ENCODE results near the gene HAUS1. TPM values are rescaled to one million over a fixed set of nuclear protein-coding genes. Genes with fewer than 3 reads are reported as not detected.

HAUS1 gene
- polyA plus RNA-seq, 3 donors = 12.1 to 50.4 (median 34.6) TPM

DNA sequence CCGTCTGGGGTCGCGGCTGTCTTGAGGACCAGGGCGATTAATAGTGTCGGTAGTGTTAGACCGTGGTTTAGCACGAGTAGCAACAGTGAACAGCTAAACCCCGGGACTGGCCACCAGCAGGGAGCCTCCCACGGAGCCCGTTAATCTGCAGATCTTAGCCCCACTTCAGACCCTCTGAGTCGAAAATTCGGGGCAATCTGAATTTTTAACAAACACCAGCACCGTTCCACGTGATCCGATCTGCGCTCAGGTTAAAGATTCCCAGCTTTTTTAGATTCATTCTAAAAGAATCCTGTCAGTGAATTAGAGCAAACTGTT lies 5.6 kb upstream of the HAUS1 start:
- Histone ChIP-seq H3K36me3 (replicated peaks in 1 of 2; ENCODE audit: control insufficient read depth in 1 of 2, insufficient read depth in 2 of 2, low read length in 2 of 2) (peaks cover 9 to 19% of the 10 kb centered on the region in 2 donors), H3K4me1 (ENCODE audit: control insufficient read depth in 1 of 2, insufficient read depth in 2 of 2, low read length in 2 of 2) (peaks cover 18 to 25% of the 10 kb centered on the region in 2 donors), H3K4me2 (replicated peaks; ENCODE audit: extremely low read depth, low read length, poor library complexity, severe bottlenecking) (peak overlapping the region; percentile 98), H3K27ac (ENCODE audit: low read depth in 1 of 2, low read length in 2 of 2) (peak overlapping the region; percentile 76 to 98), H3K79me2 (ENCODE audit: insufficient read depth, low read length) (peaks cover 53% of the 10 kb centered on the region), H3K9ac (ENCODE audit: insufficient read depth, low read length, poor library complexity, severe bottlenecking) (peak overlapping the region; percentile 92), H4K20me1 (ENCODE audit: insufficient read depth, low read length) (peaks cover 19% of the 10 kb centered on the region), H2AFZ (ENCODE audit: insufficient read depth, low read depth, low read length, poor library complexity, severe bottlenecking) (peak overlapping the region; percentile 99), H3K27me3 (ENCODE audit: control insufficient read depth in 2 of 2, insufficient read depth in 2 of 2, low read length in 2 of 2) (no peaks in the 10 kb centered on the region), H3K9me3 (replicated peaks in 1 of 2; ENCODE audit: control insufficient read depth in 1 of 2, insufficient read depth in 1 of 2, low read length in 2 of 2) (no peaks in the 10 kb centered on the region), H3K4me3 (replicated peaks in 1 of 3; ENCODE audit: low read depth in 2 of 3, low read length in 3 of 3) (peak overlapping the region; percentile 75 to 99 (median 80))
- Mint-ChIP-seq H3K27me3 (ENCODE audit: low read depth in 3 of 3) (no peaks in the 10 kb centered on the region), H3K4me1 (peaks cover 21% of the 10 kb centered on the region), H3K36me3 (peaks cover 7 to 19% of the 10 kb centered on the region in 2 donors), H3K4me3 (peak overlapping the region; percentile 90 to 95), H3K9me3 (peaks cover 0 to 2% (median 0%) of the 10 kb centered on the region in 7 donors), H3K27ac (peak overlapping the region; percentile 82 to 98 (median 97))
- no peak for DNase-seq
- WGBS (ENCODE audit: insufficient coverage) = 35% methylated on average over 10 of the region's 16 CpGs
- TF ChIP-seq, protein P1, sequence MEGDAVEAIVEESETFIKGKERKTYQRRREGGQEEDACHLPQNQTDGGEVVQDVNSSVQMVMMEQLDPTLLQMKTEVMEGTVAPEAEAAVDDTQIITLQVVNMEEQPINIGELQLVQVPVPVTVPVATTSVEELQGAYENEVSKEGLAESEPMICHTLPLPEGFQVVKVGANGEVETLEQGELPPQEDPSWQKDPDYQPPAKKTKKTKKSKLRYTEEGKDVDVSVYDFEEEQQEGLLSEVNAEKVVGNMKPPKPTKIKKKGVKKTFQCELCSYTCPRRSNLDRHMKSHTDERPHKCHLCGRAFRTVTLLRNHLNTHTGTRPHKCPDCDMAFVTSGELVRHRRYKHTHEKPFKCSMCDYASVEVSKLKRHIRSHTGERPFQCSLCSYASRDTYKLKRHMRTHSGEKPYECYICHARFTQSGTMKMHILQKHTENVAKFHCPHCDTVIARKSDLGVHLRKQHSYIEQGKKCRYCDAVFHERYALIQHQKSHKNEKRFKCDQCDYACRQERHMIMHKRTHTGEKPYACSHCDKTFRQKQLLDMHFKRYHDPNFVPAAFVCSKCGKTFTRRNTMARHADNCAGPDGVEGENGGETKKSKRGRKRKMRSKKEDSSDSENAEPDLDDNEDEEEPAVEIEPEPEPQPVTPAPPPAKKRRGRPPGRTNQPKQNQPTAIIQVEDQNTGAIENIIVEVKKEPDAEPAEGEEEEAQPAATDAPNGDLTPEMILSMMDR (IDR thresholded peaks at IDR 0.05) = no peak
- intact Hi-C loops (cut with micrococcal nuclease) = no loop called here

DNA sequence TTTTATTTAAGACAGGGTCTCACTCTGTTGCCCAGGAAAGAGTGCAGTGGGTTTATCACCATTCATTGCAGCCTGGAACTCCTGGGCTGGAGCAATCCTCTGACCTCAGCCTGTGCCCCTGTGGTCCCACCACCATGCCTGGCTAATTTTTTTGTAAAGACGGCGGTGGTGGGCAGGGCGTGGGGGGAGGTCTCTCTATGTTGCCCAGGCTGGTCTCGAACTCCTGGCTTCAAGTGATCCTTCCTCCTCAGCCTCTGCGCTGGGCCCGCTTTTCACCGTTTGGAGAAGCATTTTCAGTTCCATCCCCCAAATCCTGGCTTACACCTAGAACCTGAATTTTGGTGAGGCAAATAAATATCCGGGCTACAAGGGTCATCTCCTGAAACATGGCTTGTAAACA lies 4.7 kb upstream of the HAUS1 start:
- peaks cover 18 to 31% of the 10 kb centered on the region in 2 donors for H3K4me1 ChIP-seq (ENCODE audit: control insufficient read depth in 1 of 2, insufficient read depth in 2 of 2, low read length in 2 of 2)
- Mint-ChIP-seq H3K27me3 (ENCODE audit: low read depth in 3 of 3) (no peaks in the 10 kb centered on the region), H3K4me3 (no peak overlapping the region), H3K4me1 (peaks cover 23% of the 10 kb centered on the region), H3K9me3 (peaks cover 0 to 2% (median 0%) of the 10 kb centered on the region in 7 donors), H3K27ac (no peak overlapping the region), H3K36me3 (peaks cover 4 to 10% of the 10 kb centered on the region in 2 donors)
- peaks cover 10% of the 10 kb centered on the region for H4K20me1 ChIP-seq (ENCODE audit: insufficient read depth, low read length)
- no peak overlapping the region for H3K9ac ChIP-seq (ENCODE audit: insufficient read depth, low read length, poor library complexity, severe bottlenecking)
- H3K27me3 ChIP-seq (ENCODE audit: control insufficient read depth in 2 of 2, insufficient read depth in 2 of 2, low read length in 2 of 2) = no peaks in the 10 kb centered on the region
- H3K4me3 ChIP-seq (replicated peaks in 1 of 3; ENCODE audit: low read depth in 2 of 3, low read length in 3 of 3) = no peak overlapping the region
- TF ChIP-seq, protein P1 (IDR thresholded peaks at IDR 0.05) = no peak
- DNase-seq = no peak
- H3K36me3 ChIP-seq (replicated peaks in 1 of 2; ENCODE audit: control insufficient read depth in 1 of 2, insufficient read depth in 2 of 2, low read length in 2 of 2) = peaks cover 3 to 10% of the 10 kb centered on the region in 2 donors
- 96% methylated on average over 4 of the region's 8 CpGs for WGBS (ENCODE audit: insufficient coverage)
- H3K9me3 ChIP-seq (replicated peaks in 1 of 2; ENCODE audit: control insufficient read depth in 1 of 2, insufficient read depth in 1 of 2, low read length in 2 of 2) = no peaks in the 10 kb centered on the region
- no peak overlapping the region for H3K4me2 ChIP-seq (replicated peaks; ENCODE audit: extremely low read depth, low read length, poor library complexity, severe bottlenecking)
- H3K79me2 ChIP-seq (ENCODE audit: insufficient read depth, low read length) = peaks cover 48% of the 10 kb centered on the region
- intact Hi-C loops (cut with micrococcal nuclease) = no loop called here
- H2AFZ ChIP-seq (ENCODE audit: insufficient read depth, low read depth, low read length, poor library complexity, severe bottlenecking) = no peak overlapping the region
- H3K27ac ChIP-seq (ENCODE audit: low read depth in 1 of 2, low read length in 2 of 2) = no peak overlapping the region

Data from CD14-positive monocyte (primary cell).